Loucy (cell line): ENCODE measurements around the gene KIF26A.

Source experiments
- H2AFZ ChIP-seq: fragments of 200-600 bp; sonication (generic); 2 replicates; pipeline ENCODE4 v1.6.0; 2016; ENCODE audit warnings: antibody characterized with exemption, mild to moderate bottlenecking, low read length, moderate library complexity
- H3F3A ChIP-seq: fragments of 200-600 bp; 2 replicates; pipeline ENCODE4 v1.6.0; 2016; ENCODE audit warnings: antibody characterized with exemption, low read depth, mild to moderate bottlenecking
- H3K27me3 ChIP-seq: fragments of 200-600 bp; sonication (generic); 2 replicates; pipeline ENCODE4 v1.6.1; 2014; ENCODE audit warnings: low read length, mild to moderate bottlenecking; ENCODE audit not compliant: insufficient read depth, poor library complexity, severe bottlenecking
- H3K36me3 ChIP-seq: fragments of 200-600 bp; sonication (generic); 2 replicates; pipeline ENCODE4 v1.6.1; 2016; ENCODE audit warnings: low read length; ENCODE audit not compliant: insufficient read depth
- H3K4me1 ChIP-seq: fragments of 200-600 bp; sonication (generic); 2 replicates; pipeline ENCODE4 v1.5.1; 2014; ENCODE audit warnings: low read length, mild to moderate bottlenecking; ENCODE audit not compliant: insufficient read depth, poor library complexity, severe bottlenecking
- H3K4me2 ChIP-seq: fragments of 200-600 bp; sonication (generic); 2 replicates; pipeline ENCODE4 v1.6.0; 2014; ENCODE audit warnings: antibody characterized with exemption, low read length, low read depth, mild to moderate bottlenecking; ENCODE audit not compliant: poor library complexity, severe bottlenecking
- H3K4me3 ChIP-seq: fragments of 200-600 bp; sonication (generic); 2 replicates; pipeline ENCODE4 v1.5.1; 2014; ENCODE audit warnings: low read length, mild to moderate bottlenecking, mixed read lengths; ENCODE audit not compliant: poor library complexity, severe bottlenecking
- H3K79me2 ChIP-seq: fragments of 200-600 bp; sonication (generic); 2 replicates; pipeline ENCODE4 v1.6.1; 2014; ENCODE audit warnings: low read length; ENCODE audit not compliant: insufficient read depth
- H3K9ac ChIP-seq: fragments of 200-600 bp; sonication (generic); 2 replicates; pipeline ENCODE4 v1.6.0; 2014; ENCODE audit warnings: mild to moderate bottlenecking, low read depth, low read length, moderate library complexity; ENCODE audit not compliant: poor library complexity, severe bottlenecking
- H3K9me2 ChIP-seq: fragments of 200-600 bp; sonication (generic); replicated peaks from 2 replicates; pipeline ENCODE4 v1.6.1; 2016; ENCODE audit warnings: low read depth, low read length, mixed read lengths
- H3K9me3 ChIP-seq: fragments of 200-600 bp; sonication (generic); 2 replicates; pipeline ENCODE4 v1.6.1; 2014; ENCODE audit warnings: mild to moderate bottlenecking, antibody characterized with exemption, low read length, low read depth; ENCODE audit not compliant: insufficient read depth
- H4K20me1 ChIP-seq: fragments of 200-600 bp; sonication (generic); 2 replicates; pipeline ENCODE4 v1.6.0; 2014; ENCODE audit warnings: antibody characterized with exemption, low read length, mild to moderate bottlenecking; ENCODE audit not compliant: insufficient read depth, poor library complexity, severe bottlenecking
- CTCF ChIP-seq: fragments of 200-600 bp; sonication (generic); conservative IDR thresholded peaks from 2 replicates; pipeline ENCODE4 v1.5.1; 2014; ENCODE audit warnings: mild to moderate bottlenecking, antibody characterized with exemption, low read length
- EZH2phosphoT487 ChIP-seq: fragments of 200-600 bp; IDR thresholded peaks from 2 replicates; pipeline ENCODE4 v1.6.1; 2018; ENCODE audit warnings: antibody characterized with exemption, mild to moderate bottlenecking, moderate library complexity, borderline replicate concordance

The KIF26A gene

GRCh38 chr14:104091927-104092771 lies 46.2 kb upstream of the KIF26A start:
- Histone ChIP-seq H3K27me3 (no peaks in the 10 kb centered on the region), H3K4me3 (no peak overlapping the region), H3K36me3 (no peaks in the 10 kb centered on the region), H3F3A (no peaks in the 10 kb centered on the region), H3K79me2 (no peaks in the 10 kb centered on the region), H3K9ac (no peak overlapping the region), H2AFZ (no peak overlapping the region), H3K9me3 (no peaks in the 10 kb centered on the region), H3K4me1 (no peaks in the 10 kb centered on the region), H4K20me1 (no peaks in the 10 kb centered on the region), H3K4me2 (no peak overlapping the region), H3K9me2 (no peaks in the 10 kb centered on the region)
- TF ChIP-seq EZH2phosphoT487, result no peak

GRCh38 chr14:104092931-104093365 lies 45.4 kb upstream of the KIF26A start:
- Histone ChIP-seq H3K27me3 (no peaks in the 10 kb centered on the region), H3K9me2 (no peaks in the 10 kb centered on the region), H3K4me3 (no peak overlapping the region), H4K20me1 (no peaks in the 10 kb centered on the region), H3F3A (no peaks in the 10 kb centered on the region), H3K36me3 (no peaks in the 10 kb centered on the region), H3K9me3 (no peaks in the 10 kb centered on the region), H3K4me1 (no peaks in the 10 kb centered on the region), H3K4me2 (no peak overlapping the region), H3K9ac (no peak overlapping the region), H2AFZ (no peak overlapping the region), H3K79me2 (no peaks in the 10 kb centered on the region)
- TF ChIP-seq CTCF (no peak), EZH2phosphoT487 (no peak)

GRCh38 chr14:104093366-104094055 lies 44.9 kb upstream of the KIF26A start:
- H3K4me3 ChIP-seq, result no peak overlapping the region
- H3K9me2 ChIP-seq, result no peaks in the 10 kb centered on the region
- H3K9me3 ChIP-seq, result no peaks in the 10 kb centered on the region
- no peak overlapping the region for H3K4me2 ChIP-seq
- no peak overlapping the region for H3K9ac ChIP-seq
- no peaks in the 10 kb centered on the region for H3K4me1 ChIP-seq
- no peaks in the 10 kb centered on the region for H3F3A ChIP-seq
- H3K79me2 ChIP-seq, result no peaks in the 10 kb centered on the region
- no peak overlapping the region for H2AFZ ChIP-seq
- no peaks in the 10 kb centered on the region for H3K27me3 ChIP-seq
- no peaks in the 10 kb centered on the region for H4K20me1 ChIP-seq
- H3K36me3 ChIP-seq, result no peaks in the 10 kb centered on the region
- TF ChIP-seq CTCF (no peak), EZH2phosphoT487 (no peak)
